ENCODE measurements around the gene STX1A.

DNA sequence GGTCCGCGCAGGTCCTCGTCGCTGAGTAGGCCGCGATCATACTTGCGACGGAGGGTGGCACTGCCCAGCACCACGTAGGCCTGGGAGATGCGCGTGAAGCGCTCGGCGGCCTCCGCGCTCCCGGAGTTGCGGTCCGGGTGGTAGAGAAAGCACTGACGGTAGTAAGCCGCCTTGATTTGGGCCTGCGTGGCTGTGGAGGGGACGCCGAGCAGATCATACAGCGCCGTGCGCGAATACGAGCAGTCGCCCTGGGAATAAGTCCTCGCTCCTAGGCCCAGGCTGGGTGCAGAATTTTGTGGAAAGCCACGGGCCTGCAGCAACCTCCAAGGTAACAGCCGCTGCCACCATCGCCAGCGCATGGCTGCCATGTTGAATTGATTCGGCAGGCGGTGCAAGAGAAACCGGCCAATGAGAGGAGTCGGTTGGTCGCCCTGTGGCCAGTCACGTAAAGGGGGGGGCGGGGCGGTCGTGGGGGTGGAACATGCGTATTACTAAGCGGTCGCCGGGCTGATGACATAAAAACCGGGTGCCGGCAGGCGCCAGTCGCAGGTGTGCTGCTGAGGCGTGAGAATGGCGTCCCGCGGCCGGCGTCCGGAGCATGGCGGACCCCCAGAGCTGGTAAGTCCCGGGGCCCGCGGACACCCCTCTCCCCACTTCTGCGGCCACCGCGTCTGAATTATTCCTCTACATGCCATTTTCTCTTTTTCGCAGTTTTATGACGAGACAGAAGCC is 36.2 kb downstream of the STX1A start, which contains the start of the genes BUD23 and DNAJC30:
- TF ChIP-seq TEAD4 (CRISPR knock-in tag; IDR thresholded peaks at IDR 0.05) (no peak; the same call in 1 of the 2 replicates), ZNF121 (CRISPR knock-in tag; IDR thresholded peaks at IDR 0.05) (no peak), TEAD1 (CRISPR knock-in tag; IDR thresholded peaks at IDR 0.05) (peak; percentile 70; the same call in 1 of the 2 replicates), RORB (CRISPR knock-in tag; IDR thresholded peaks at IDR 0.05) (no peak), ZBTB21 (CRISPR knock-in tag; IDR thresholded peaks at IDR 0.05; ENCODE audit: borderline replicate concordance) (no peak), ZNF423 (CRISPR knock-in tag; IDR thresholded peaks at IDR 0.05) (0 out of 2 replicates have a peak, but pooled peaks have one; percentile 11), ELF4 (CRISPR knock-in tag; IDR thresholded peaks at IDR 0.05; ENCODE audit: low read depth) (no peak), SP1 (CRISPR knock-in tag; conservative IDR thresholded peaks at IDR 0.05) (peak; percentile 88)
- TF ChIP-seq, protein P1, sequence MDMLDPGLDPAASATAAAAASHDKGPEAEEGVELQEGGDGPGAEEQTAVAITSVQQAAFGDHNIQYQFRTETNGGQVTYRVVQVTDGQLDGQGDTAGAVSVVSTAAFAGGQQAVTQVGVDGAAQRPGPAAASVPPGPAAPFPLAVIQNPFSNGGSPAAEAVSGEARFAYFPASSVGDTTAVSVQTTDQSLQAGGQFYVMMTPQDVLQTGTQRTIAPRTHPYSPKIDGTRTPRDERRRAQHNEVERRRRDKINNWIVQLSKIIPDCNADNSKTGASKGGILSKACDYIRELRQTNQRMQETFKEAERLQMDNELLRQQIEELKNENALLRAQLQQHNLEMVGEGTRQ (CRISPR knock-in tag; IDR thresholded peaks at IDR 0.05): no peak
- TF ChIP-seq, protein P2, sequence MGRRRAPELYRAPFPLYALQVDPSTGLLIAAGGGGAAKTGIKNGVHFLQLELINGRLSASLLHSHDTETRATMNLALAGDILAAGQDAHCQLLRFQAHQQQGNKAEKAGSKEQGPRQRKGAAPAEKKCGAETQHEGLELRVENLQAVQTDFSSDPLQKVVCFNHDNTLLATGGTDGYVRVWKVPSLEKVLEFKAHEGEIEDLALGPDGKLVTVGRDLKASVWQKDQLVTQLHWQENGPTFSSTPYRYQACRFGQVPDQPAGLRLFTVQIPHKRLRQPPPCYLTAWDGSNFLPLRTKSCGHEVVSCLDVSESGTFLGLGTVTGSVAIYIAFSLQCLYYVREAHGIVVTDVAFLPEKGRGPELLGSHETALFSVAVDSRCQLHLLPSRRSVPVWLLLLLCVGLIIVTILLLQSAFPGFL (CRISPR knock-in tag; IDR thresholded peaks at IDR 0.05; ENCODE audit: borderline replicate concordance): no peak
- TF ChIP-seq, protein P3, sequence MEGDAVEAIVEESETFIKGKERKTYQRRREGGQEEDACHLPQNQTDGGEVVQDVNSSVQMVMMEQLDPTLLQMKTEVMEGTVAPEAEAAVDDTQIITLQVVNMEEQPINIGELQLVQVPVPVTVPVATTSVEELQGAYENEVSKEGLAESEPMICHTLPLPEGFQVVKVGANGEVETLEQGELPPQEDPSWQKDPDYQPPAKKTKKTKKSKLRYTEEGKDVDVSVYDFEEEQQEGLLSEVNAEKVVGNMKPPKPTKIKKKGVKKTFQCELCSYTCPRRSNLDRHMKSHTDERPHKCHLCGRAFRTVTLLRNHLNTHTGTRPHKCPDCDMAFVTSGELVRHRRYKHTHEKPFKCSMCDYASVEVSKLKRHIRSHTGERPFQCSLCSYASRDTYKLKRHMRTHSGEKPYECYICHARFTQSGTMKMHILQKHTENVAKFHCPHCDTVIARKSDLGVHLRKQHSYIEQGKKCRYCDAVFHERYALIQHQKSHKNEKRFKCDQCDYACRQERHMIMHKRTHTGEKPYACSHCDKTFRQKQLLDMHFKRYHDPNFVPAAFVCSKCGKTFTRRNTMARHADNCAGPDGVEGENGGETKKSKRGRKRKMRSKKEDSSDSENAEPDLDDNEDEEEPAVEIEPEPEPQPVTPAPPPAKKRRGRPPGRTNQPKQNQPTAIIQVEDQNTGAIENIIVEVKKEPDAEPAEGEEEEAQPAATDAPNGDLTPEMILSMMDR (IDR thresholded peaks at IDR 0.05): no peak
- TF ChIP-seq, protein P4, sequence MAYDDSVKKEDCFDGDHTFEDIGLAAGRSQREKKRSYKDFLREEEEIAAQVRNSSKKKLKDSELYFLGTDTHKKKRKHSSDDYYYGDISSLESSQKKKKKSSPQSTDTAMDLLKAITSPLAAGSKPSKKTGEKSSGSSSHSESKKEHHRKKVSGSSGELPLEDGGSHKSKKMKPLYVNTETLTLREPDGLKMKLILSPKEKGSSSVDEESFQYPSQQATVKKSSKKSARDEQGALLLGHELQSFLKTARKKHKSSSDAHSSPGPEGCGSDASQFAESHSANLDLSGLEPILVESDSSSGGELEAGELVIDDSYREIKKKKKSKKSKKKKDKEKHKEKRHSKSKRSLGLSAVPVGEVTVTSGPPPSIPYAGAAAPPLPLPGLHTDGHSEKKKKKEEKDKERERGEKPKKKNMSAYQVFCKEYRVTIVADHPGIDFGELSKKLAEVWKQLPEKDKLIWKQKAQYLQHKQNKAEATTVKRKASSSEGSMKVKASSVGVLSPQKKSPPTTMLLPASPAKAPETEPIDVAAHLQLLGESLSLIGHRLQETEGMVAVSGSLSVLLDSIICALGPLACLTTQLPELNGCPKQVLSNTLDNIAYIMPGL (CRISPR knock-in tag; IDR thresholded peaks at IDR 0.05): peak; percentile 61; the same call in 1 of the 2 replicates
- TF ChIP-seq, protein P5, sequence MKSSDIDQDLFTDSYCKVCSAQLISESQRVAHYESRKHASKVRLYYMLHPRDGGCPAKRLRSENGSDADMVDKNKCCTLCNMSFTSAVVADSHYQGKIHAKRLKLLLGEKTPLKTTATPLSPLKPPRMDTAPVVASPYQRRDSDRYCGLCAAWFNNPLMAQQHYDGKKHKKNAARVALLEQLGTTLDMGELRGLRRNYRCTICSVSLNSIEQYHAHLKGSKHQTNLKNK (CRISPR knock-in tag; IDR thresholded peaks at IDR 0.05): no peak
- TF ChIP-seq, protein P6, sequence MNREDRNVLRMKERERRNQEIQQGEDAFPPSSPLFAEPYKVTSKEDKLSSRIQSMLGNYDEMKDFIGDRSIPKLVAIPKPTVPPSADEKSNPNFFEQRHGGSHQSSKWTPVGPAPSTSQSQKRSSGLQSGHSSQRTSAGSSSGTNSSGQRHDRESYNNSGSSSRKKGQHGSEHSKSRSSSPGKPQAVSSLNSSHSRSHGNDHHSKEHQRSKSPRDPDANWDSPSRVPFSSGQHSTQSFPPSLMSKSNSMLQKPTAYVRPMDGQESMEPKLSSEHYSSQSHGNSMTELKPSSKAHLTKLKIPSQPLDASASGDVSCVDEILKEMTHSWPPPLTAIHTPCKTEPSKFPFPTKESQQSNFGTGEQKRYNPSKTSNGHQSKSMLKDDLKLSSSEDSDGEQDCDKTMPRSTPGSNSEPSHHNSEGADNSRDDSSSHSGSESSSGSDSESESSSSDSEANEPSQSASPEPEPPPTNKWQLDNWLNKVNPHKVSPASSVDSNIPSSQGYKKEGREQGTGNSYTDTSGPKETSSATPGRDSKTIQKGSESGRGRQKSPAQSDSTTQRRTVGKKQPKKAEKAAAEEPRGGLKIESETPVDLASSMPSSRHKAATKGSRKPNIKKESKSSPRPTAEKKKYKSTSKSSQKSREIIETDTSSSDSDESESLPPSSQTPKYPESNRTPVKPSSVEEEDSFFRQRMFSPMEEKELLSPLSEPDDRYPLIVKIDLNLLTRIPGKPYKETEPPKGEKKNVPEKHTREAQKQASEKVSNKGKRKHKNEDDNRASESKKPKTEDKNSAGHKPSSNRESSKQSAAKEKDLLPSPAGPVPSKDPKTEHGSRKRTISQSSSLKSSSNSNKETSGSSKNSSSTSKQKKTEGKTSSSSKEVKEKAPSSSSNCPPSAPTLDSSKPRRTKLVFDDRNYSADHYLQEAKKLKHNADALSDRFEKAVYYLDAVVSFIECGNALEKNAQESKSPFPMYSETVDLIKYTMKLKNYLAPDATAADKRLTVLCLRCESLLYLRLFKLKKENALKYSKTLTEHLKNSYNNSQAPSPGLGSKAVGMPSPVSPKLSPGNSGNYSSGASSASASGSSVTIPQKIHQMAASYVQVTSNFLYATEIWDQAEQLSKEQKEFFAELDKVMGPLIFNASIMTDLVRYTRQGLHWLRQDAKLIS (CRISPR knock-in tag; IDR thresholded peaks at IDR 0.05; ENCODE audit: borderline replicate concordance): no peak
